HG02798 (cell line): Measurements from ENCODE around the gene ARL5C.

Source experiments
- ATAC-seq: cut with Tn5 transposase; IDR thresholded peaks from one replicate; pipeline ENCODE4 v1.9.1; 2021; ENCODE audit warnings: mild to moderate bottlenecking; ENCODE audit not compliant: unreplicated experiment, poor library complexity

The ARL5C gene

DNA sequence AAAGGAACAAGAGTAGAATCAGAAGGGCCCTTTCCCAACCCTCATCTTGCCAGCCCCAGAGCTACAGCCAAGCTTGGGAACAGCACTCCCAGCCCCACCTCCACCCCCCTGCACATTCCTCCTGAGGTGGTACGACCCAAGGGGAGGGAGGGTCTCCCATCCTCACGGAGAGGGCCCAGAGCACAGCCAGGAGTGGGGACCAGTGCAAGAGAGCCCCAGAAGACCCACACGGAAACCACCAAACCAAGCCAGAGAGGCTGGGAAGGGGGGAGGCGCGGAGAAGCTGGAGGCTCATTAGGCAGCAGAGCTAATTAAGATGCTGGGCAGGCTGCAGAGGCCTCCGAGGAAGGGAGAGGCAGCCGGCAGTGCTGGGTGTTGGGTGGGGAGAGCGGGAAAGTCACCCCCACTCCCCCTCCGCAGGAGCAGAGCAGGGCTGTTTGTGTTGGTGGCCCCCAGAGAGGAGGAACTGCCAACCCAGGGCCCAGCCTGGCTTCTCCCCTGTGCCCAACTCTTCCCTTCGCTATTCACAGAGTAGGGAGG is 29.1 kb upstream of the ARL5C start:
- ATAC-seq, result no peak

- ATAC-seq, result no peak
Observed at GRCh38 chr17:39194089-39194984, 28.4 kb upstream of the ARL5C start.

DNA sequence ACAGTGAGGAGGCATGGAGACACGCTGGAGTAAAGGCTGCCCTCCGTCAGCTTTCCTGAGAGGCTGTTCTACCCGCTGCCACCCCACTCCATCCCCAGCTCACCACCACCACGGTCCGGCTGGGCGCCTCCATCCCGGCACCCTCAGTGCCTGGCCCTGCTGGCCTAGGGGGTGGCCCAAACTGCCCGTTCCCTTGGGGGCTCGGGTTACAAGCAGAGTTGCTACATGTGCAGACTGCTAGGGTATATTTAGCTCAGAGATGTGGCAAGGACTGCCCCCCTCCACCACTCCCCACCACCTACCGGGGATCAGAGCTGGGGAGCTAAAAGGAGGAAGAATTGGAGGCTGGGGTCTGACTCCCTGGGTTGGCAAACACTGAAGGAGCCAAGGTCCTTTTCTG is 27.4 kb upstream of the ARL5C start:
- ATAC-seq, result no peak

- ATAC-seq, result no peak
Observed at GRCh38 chr17:39192901-39193300, 26.9 kb upstream of the ARL5C start.

GRCh38 chr17:39191750-39192510 is 26.0 kb upstream of the ARL5C start:
- no peak for ATAC-seq

DNA sequence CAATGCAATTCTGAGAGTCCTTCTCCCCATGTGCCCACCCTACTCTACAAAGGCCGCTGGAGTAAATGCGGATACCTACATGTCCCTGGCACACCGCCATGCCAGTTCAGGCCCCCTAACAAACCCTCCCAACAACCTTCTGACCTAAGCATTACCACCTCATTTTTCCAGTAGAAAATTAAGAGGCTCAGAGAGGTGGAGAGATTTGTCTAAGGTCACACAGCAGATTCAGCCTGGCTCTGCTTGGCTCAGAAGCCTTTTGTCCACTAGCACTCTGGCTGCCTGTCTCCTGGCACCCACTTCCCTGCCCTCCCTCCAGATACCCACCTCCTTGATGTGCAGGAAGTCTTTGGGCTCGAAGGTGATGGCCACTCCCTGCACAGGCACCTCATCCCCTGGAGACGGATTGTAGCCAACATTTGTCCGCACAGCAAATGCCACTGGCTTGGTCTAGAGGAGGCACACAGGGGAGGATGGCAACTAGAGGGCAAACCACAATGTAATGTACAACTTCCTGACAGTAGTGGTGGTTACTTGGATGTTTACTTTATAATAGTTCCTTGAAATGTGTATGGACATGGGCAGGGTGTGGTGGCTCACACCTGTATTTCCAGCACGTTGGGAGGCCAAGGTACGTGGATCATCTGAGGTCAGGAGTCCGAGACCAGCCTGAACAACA is 21.3 kb upstream of the ARL5C start:
- no peak for ATAC-seq

DNA sequence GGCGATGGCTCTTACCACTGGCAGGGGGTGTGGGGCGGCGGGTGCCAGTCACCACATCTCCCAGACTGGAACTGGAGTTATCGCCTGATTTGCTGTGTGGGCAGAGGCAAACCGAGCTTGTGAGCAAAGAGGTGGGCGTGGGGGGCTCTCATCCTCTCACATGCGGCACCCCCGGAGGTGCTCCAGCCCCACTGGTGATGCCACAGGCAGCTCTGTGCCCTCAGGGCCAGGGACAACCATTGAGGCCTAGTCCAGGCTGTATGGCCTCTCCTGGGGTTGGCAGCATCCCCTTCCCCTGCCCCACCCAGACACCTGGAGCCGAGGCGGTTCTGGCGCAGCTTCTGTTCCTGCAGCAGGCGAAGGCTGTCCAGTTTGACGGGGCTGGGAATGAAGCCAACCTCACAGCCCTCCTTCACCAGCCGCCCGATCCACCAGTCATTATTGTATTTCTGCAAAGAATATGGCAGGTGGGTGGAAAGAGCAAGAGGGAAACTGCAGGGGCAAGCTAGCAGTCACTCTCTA is 20.6 kb upstream of the ARL5C start:
- ATAC-seq, result no peak

DNA sequence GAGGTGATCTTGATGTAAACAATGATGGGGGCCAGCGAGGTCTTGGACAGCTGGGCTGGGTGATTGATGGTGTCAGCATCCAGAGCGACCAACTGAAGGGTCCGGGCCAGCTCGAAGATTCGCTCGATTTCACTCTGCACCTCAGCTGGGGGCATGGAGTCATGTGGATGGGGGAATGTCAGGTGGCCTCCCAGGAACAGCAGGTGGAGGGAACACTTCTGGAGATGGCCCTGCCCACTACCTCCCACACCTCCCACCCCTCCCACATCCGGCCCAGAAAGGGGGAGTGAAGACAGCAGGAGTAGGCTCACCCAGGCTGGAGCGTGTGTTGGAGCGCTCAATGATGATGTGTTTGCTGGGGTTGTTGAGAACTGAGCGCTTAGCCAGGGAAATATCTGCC is 17.8 kb upstream of the ARL5C start:
- no peak for ATAC-seq

GRCh38 chr17:39183045-39183444 is 17.1 kb upstream of the ARL5C start:
- no peak for ATAC-seq

- no peak for ATAC-seq
Observed at GRCh38 chr17:39181303-39181702, 15.3 kb upstream of the ARL5C start.

DNA sequence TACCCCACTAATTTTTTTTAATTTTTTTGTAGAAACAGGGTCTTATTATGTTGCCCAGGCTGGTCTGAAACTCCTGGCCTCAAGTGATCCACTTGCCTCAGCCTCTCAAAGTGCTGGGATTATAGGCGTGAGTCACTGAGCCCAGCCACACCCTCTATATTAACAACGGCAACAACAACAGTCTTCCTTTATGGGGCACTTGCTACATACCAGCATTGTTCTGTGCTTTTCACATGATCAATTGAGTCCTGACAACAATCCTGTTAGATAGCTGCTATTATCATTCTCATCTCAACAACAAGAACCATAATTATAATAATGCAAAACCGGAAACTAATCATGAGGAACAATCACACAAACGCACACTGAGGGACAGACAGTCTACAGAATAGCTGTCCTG is 12.6 kb upstream of the ARL5C start:
- ATAC-seq, result no peak

GRCh38 chr17:39177256-39177655 is 11.3 kb upstream of the ARL5C start:
- no peak for ATAC-seq

DNA sequence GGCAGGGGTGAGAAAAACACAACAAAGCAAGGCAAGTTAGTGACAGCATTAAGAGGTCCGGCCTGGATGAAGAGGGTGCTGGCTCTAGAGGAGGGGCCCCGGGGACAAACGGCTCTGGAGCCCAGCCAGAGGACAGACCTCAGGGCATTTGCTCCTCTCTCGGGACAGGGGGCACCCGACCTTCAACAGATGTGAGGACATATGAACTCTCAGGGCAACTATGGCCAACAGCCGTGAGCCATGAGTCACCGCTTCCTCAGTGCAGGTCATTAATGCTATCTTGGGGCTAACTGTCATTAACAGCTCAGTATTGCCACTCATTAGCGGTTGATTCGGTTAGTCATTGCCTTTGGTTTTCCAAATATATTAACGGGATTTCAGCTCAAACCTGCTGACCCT is 9.7 kb upstream of the ARL5C start:
- no peak for ATAC-seq

- ATAC-seq, result no peak
Observed at GRCh38 chr17:39174920-39175694, 9.1 kb upstream of the ARL5C start.

GRCh38 chr17:39173526-39174274 is 7.7 kb upstream of the ARL5C start:
- ATAC-seq, result no peak

DNA sequence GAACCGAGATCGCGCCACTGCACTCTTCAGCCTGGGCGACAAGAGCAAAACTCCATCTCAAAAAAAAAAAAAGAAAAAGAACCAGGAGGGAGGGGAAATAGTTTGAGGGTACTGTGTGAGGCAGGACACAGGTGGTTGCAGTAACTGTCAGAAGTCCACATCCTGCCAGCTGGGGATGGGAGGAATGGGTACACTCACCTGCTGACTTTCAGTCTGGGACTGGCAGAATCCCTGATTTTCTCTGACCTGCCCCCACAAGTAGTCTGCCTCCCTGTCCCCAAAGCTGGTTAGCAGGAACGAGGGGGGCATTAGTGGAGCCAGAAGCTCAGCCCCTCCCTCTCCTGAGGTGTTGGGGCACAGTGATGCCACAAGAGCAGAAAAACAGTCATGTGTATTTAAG is 7.1 kb upstream of the ARL5C start:
- no peak for ATAC-seq

GRCh38 chr17:39171933-39172332 is 6.0 kb upstream of the ARL5C start:
- no peak for ATAC-seq

DNA sequence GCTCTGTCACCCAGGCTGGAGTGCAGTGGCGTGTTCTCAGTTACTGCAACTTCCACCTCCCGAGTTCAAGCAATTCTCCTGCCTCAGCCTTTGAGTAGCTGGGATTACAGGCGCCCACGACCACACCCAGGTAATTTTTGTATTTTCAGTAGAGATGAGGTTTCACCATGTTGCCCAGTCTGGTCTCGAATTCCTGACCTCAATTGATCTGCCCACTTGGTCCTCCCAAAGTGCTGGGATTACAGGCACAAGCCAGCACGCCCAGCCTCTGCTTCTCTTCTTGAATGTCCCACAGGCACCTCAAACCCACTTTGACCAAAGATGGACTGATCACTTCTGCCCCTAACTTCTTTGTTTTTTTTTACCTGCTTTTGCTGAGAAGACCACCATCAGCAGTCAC is 4.6 kb upstream of the ARL5C start:
- ATAC-seq, result no peak

DNA sequence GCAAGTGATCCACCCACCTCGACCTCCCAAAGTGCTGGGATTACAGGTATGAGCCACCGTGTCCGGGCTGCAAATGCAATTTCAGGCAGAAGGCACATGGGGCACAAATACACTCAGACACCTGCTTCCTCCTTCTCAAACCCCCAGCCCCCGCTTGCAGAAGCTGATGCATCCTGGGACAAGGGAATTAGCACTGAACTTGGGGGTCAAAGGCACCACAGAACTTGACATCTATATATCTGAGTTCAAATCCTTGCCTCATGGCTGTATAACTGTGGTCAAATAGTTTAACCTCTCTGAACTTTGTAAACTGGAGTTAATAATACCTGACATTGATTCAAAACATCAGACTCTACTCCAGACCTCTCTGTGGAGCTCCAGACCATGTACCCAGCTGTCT is 4.1 kb upstream of the ARL5C start:
- no peak for ATAC-seq
